ENCODE results near the gene U2AF2. TPM values are rescaled to one million over a fixed set of nuclear protein-coding genes. Genes with fewer than 3 reads are reported as not detected.

The U2AF2 gene
- polyA plus RNA-seq, 1 of the 3 experiments (the other 2 are of a cell fraction): 321 TPM

DNA sequence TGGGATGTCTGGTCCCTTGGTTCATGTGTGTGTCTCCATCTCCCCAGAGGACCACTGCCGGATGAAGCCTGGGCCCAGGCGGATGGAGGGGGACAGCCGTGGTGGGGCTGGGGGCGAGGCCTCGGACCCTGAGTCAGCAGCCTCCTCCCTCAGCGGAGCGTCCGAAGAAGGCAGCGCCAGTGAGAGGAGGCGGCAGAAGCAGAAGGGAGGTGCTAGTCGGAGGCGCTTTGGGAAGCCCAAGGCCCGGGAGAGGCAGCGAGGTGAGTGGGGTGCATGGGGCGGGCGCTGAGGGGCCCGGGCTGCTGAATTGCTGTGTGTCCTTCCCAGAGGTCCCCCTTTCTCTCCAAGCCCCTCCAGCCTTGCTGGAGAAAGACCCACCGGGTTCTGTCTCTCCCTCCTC is 3.6 kb upstream of the U2AF2 start:
- Histone ChIP-seq H3K9ac (no peak overlapping the region), H2AFZ (ENCODE audit: low read depth) (no peak overlapping the region), H4K20me1 (ENCODE audit: insufficient read depth) (peaks cover 9% of the 10 kb centered on the region), H3K9me3 (no peaks in the 10 kb centered on the region), H3K4me2 (no peak overlapping the region), H3K9me2 (no peaks in the 10 kb centered on the region), H3K4me3 (ENCODE audit: low read depth in 2 of 2, low read length in 1 of 2) (no peak overlapping the region), H3K27me3 (ENCODE audit: insufficient read depth) (no peaks in the 10 kb centered on the region), H3F3A (replicated peaks; ENCODE audit: insufficient read depth) (peaks cover 16% of the 10 kb centered on the region), H3K36me3 (replicated peaks in 1 of 2; ENCODE audit: control insufficient read depth in 1 of 2, insufficient read depth in 2 of 2, low read length in 1 of 2) (peaks cover 6 to 18% of the 10 kb centered on the region in 2 experiments), H3K79me2 (ENCODE audit: insufficient read depth) (peaks cover 21% of the 10 kb centered on the region), H3K4me1 (ENCODE audit: control insufficient read depth in 1 of 2, insufficient read depth in 2 of 2, low read depth in 1 of 2, low read length in 1 of 2) (peaks cover 5 to 21% of the 10 kb centered on the region in 2 experiments; a peak in 2 of 4 replicates), H3K27ac (ENCODE audit: low read depth in 2 of 2, low read length in 1 of 2) (no peak overlapping the region; a peak in 1 of 4 replicates)
- 85% methylated on average over 18 of the region's 18 CpGs for WGBS (ENCODE audit: low lambda C conversion rate)
- TF ChIP-seq, protein P1, sequence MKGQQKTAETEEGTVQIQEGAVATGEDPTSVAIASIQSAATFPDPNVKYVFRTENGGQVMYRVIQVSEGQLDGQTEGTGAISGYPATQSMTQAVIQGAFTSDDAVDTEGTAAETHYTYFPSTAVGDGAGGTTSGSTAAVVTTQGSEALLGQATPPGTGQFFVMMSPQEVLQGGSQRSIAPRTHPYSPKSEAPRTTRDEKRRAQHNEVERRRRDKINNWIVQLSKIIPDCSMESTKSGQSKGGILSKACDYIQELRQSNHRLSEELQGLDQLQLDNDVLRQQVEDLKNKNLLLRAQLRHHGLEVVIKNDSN (IDR thresholded peaks at IDR 0.05; ENCODE audit: borderline replicate concordance, low read depth): no peak
- no peak for TF ChIP-seq MEF2A (IDR thresholded peaks at IDR 0.05; ENCODE audit: borderline replicate concordance, low read depth)
- TF ChIP-seq FOXM1 (IDR thresholded peaks at IDR 0.05; ENCODE audit: low read depth): no peak
- TF ChIP-seq POLR2AphosphoS5 (IDR thresholded peaks at IDR 0.05; ENCODE audit: low read depth, low read length): no peak
- TF ChIP-seq, protein P2, sequence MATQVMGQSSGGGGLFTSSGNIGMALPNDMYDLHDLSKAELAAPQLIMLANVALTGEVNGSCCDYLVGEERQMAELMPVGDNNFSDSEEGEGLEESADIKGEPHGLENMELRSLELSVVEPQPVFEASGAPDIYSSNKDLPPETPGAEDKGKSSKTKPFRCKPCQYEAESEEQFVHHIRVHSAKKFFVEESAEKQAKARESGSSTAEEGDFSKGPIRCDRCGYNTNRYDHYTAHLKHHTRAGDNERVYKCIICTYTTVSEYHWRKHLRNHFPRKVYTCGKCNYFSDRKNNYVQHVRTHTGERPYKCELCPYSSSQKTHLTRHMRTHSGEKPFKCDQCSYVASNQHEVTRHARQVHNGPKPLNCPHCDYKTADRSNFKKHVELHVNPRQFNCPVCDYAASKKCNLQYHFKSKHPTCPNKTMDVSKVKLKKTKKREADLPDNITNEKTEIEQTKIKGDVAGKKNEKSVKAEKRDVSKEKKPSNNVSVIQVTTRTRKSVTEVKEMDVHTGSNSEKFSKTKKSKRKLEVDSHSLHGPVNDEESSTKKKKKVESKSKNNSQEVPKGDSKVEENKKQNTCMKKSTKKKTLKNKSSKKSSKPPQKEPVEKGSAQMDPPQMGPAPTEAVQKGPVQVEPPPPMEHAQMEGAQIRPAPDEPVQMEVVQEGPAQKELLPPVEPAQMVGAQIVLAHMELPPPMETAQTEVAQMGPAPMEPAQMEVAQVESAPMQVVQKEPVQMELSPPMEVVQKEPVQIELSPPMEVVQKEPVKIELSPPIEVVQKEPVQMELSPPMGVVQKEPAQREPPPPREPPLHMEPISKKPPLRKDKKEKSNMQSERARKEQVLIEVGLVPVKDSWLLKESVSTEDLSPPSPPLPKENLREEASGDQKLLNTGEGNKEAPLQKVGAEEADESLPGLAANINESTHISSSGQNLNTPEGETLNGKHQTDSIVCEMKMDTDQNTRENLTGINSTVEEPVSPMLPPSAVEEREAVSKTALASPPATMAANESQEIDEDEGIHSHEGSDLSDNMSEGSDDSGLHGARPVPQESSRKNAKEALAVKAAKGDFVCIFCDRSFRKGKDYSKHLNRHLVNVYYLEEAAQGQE (IDR thresholded peaks at IDR 0.05; ENCODE audit: low read depth, low read length): no peak
- no peak for TF ChIP-seq FOXJ3 (CRISPR knock-in tag; IDR thresholded peaks at IDR 0.05)
- no peak for TF ChIP-seq YY1 (IDR thresholded peaks at IDR 0.05; ENCODE audit: low read depth)
- no peak for TF ChIP-seq CHD2 (IDR thresholded peaks at IDR 0.05; ENCODE audit: low read length, partially characterized antibody)
- TF ChIP-seq SIN3A (IDR thresholded peaks at IDR 0.05; ENCODE audit: borderline replicate concordance, low read depth, low read length): no peak
- POLR2A ChIA-PET: no interaction called here
- no peak for DNase-seq
- CTCF ChIA-PET: no interaction called here

DNA sequence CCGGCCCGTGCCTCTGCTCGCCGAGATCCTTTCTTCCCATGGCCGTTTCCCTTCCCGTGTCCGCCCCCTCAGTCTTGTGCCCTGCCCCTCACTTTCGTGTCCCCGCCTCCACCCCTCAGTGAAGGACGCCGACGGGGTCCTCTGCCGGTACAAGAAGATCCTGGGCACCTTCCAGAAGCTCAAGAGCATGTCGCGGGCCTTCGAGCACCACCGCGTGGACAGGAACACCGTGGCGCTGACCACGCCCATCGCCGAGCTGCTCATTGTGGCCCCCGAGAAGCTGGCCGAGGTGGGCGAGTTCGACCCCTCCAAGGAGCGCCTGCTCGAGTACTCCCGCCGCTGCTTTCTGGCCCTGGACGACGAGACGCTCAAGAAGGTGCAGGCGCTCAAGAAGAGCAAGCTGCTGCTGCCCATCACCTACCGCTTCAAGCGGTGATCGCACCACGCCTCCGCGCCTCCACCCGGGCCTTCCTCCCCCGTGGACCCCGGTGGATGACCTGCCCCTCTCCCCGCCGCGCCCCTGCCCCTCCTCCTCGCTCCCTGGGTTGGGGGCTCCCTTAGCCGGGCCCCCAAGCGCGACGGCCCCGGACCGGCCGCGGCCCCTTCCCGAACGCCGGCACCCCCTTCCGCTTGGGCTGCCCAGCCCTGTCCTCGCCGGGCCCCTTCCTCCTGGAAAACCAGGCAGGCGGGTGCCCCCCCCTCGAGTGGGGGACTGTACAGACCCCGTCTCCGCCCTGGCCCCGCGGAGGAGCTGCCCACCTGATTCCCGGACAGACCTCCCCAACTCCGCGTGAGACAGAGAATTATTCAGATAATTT is 2.3 kb upstream of the U2AF2 start:
- WGBS (ENCODE audit: low lambda C conversion rate): 96% methylated on average over 50 of the region's 71 CpGs
- no peak overlapping the region for H2AFZ ChIP-seq (ENCODE audit: low read depth)
- TF ChIP-seq RFX5 (IDR thresholded peaks at IDR 0.05; ENCODE audit: low read length): no peak
- no peak for TF ChIP-seq CHD2 (IDR thresholded peaks at IDR 0.05; ENCODE audit: low read length, partially characterized antibody)
- TF ChIP-seq, protein P2 (IDR thresholded peaks at IDR 0.05; ENCODE audit: low read depth, low read length): no peak
- TF ChIP-seq, protein P1 (IDR thresholded peaks at IDR 0.05; ENCODE audit: borderline replicate concordance, low read depth): no peak
- no peak for TF ChIP-seq TCF12 (IDR thresholded peaks at IDR 0.05)
- TF ChIP-seq, protein P3, sequence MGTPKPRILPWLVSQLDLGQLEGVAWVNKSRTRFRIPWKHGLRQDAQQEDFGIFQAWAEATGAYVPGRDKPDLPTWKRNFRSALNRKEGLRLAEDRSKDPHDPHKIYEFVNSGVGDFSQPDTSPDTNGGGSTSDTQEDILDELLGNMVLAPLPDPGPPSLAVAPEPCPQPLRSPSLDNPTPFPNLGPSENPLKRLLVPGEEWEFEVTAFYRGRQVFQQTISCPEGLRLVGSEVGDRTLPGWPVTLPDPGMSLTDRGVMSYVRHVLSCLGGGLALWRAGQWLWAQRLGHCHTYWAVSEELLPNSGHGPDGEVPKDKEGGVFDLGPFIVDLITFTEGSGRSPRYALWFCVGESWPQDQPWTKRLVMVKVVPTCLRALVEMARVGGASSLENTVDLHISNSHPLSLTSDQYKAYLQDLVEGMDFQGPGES (IDR thresholded peaks at IDR 0.05; ENCODE audit: low read depth, low read length): no peak
- TF ChIP-seq EZH2phosphoT487 (IDR thresholded peaks at IDR 0.05; ENCODE audit: borderline replicate concordance, low read depth): no peak
- TF ChIP-seq MXI1 (IDR thresholded peaks at IDR 0.05; ENCODE audit: low read depth, low read length): no peak

More for the DNA sequence above, 2.3 kb upstream of the U2AF2 start:
- no peak for DNase-seq
- no peak overlapping the region; a peak in 2 of 4 replicates for H3K27ac ChIP-seq (ENCODE audit: low read depth in 2 of 2, low read length in 1 of 2)
- CTCF ChIA-PET: interaction anchor here (0.6 to 3.9 kb wide), 10 partner anchors 15 to 200 kb away, joined by 3 to 36 read pairs (median 4); partner anchors contain the start of gene ZNF784
- POLR2A ChIA-PET: interaction anchor here (0.5 to 1.0 kb wide), 2 partner anchors 20 to 584 kb away, joined by 3 read pairs; no protein-coding TSS in a partner anchor
- H3F3A ChIP-seq (replicated peaks; ENCODE audit: insufficient read depth): peaks cover 6% of the 10 kb centered on the region
- H3K4me3 ChIP-seq (ENCODE audit: low read depth in 2 of 2, low read length in 1 of 2): no peak overlapping the region
- H3K9me2 ChIP-seq: no peaks in the 10 kb centered on the region
- H3K27me3 ChIP-seq (ENCODE audit: insufficient read depth): no peaks in the 10 kb centered on the region
- H3K4me1 ChIP-seq (ENCODE audit: control insufficient read depth in 1 of 2, insufficient read depth in 2 of 2, low read depth in 1 of 2, low read length in 1 of 2): peaks cover 7 to 26% of the 10 kb centered on the region in 2 experiments; a peak in 2 of 4 replicates
- H4K20me1 ChIP-seq (ENCODE audit: insufficient read depth): peaks cover 21% of the 10 kb centered on the region
- peak overlapping the region; percentile 84; the same call in 1 of the 2 replicates for H3K4me2 ChIP-seq
- H3K9me3 ChIP-seq: no peaks in the 10 kb centered on the region
- peaks cover 16 to 21% of the 10 kb centered on the region in 2 experiments for H3K36me3 ChIP-seq (replicated peaks in 1 of 2; ENCODE audit: control insufficient read depth in 1 of 2, insufficient read depth in 2 of 2, low read length in 1 of 2)
- no peak overlapping the region for H3K9ac ChIP-seq
- H3K79me2 ChIP-seq (ENCODE audit: insufficient read depth): peaks cover 26% of the 10 kb centered on the region
